Natural killer cell (primary cell): ENCODE measurements around the gene FAM3A. TPM values are rescaled to one million over a fixed set of nuclear protein-coding genes. Genes with fewer than 3 reads are reported as not detected.

Experiments
- ATAC-seq, 3 donors: fragments of 150-1000 bp in 2 of 3; fragments of 200-7000 bp in 1 of 3; cut with Tn5 transposase; 1 replicate in 1 of 3; 2 replicates in 2 of 3; pipeline ENCODE4 v1.10.0; 2021; ENCODE audit warnings: mild to moderate bottlenecking in 2 of 3, moderate library complexity in 2 of 3
- DNase-seq, 2 donors: peaks; one replicate each; pipeline versions ENCODE4 v3.0.0 to v3.0.0-alpha.2; 2013 to 2021; ENCODE audit warnings: mixed read lengths in 1 of 2
- H3K27ac ChIP-seq: one replicate; pipeline ENCODE4 v1.5.1; 2013; ENCODE audit warnings: mild to moderate bottlenecking, low read length
- H3K27me3 ChIP-seq: one replicate; pipeline ENCODE4 v1.6.1; 2013; ENCODE audit warnings: low read length; ENCODE audit not compliant: control insufficient read depth, insufficient read depth
- H3K36me3 ChIP-seq: one replicate; pipeline ENCODE4 v1.6.1; 2013; ENCODE audit warnings: low read length; ENCODE audit not compliant: control insufficient read depth, insufficient read depth
- H3K4me1 ChIP-seq: one replicate; pipeline ENCODE4 v1.6.1; 2013; ENCODE audit warnings: low read length; ENCODE audit not compliant: control insufficient read depth, insufficient read depth
- H3K4me3 ChIP-seq: one replicate; pipeline ENCODE4 v1.5.1; 2013; ENCODE audit warnings: low read length
- H3K9me3 ChIP-seq: one replicate; pipeline ENCODE4 v1.6.1; 2013; ENCODE audit warnings: low read length; ENCODE audit not compliant: control insufficient read depth, insufficient read depth
- H3K27ac Mint-ChIP-seq, 2 donors: one replicate each; pipeline ENCODE4 v1.8.0; 2022; ENCODE audit warnings: mild to moderate bottlenecking in 2 of 2, mixed read lengths in 2 of 2, moderate library complexity in 1 of 2
- H3K27me3 Mint-ChIP-seq, 2 donors: one replicate each; pipeline ENCODE4 v1.8.0; 2022; ENCODE audit warnings: low read depth in 2 of 2, mixed read lengths in 2 of 2
- H3K36me3 Mint-ChIP-seq: one replicate; pipeline ENCODE4 v1.8.0; 2022; ENCODE audit warnings: mixed read lengths
- H3K4me1 Mint-ChIP-seq, 2 donors: one replicate each; pipeline ENCODE4 v1.8.0; 2022; ENCODE audit warnings: mixed read lengths in 2 of 2
- H3K4me3 Mint-ChIP-seq: one replicate; pipeline ENCODE4 v1.8.0; 2022; ENCODE audit warnings: mild to moderate bottlenecking, moderate library complexity, mixed read lengths
- H3K9me3 Mint-ChIP-seq, 2 donors: one replicate each; pipeline ENCODE4 v1.8.0; 2022; ENCODE audit warnings: mixed read lengths in 2 of 2
- WGBS: methylation state at CpG from one replicate; pipeline ENCODE4 v1.1.7; 2013; ENCODE audit warnings: missing lambda C conversion rate; ENCODE audit not compliant: insufficient coverage; 5-methylcytosine and 5-hydroxymethylcytosine counted together
- intact Hi-C: fragments of 100-400 bp; cut with micrococcal nuclease; formaldehyde crosslinking; loops from one replicate; pipeline ENCODE4 v1.14.2; 2022
- total RNA-seq, 4 donors: library from RNA; stranded (reverse); fragments of 120-200 nt in 1 of 4; gene quantifications; one replicate each; pipeline versions ENCODE4 v1.2.3 to v1.2.4, GENCODE V29; 2013 to 2022
- TF ChIP-seq, protein P1 (sequence below): fragments of 200-600 bp; IDR thresholded peaks from one replicate; pipeline ENCODE4 v1.8.0; 2022; ENCODE audit warnings: antibody characterized with exemption

Gene FAM3A
- total RNA-seq, 3 donors from 2014 or later (not counting 1 experiment from before 2014, with no cell fraction given), result 31.1 to 38.0 (median 37.3) TPM

DNA sequence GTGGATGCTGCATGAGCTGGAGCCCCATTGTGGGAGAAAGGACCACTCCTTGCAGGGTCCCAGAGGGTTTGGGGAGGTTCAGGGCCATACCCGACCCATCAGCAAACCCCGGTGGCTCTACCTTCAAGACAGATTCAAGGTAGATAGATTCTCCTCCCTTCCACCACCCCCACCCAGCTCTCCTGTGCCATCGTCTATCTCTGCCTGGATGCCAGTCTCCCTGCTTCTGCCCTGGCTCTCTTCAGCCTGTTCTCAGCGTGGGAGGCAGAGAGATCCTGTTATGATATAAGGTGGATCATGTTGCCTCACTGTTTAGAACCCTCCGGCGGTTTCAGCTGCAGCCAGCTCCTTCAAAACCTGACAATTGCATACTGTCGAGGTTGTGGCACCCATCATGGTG, 42.3 kb downstream of the FAM3A start:
- Mint-ChIP-seq H3K4me3 (no peak overlapping the region), H3K36me3 (no peaks in the 10 kb centered on the region), H3K9me3 (no peaks in the 10 kb centered on the region), H3K4me1 (no peaks in the 10 kb centered on the region), H3K27me3 (no peaks in the 10 kb centered on the region), H3K27ac (no peak overlapping the region)
- DNase-seq (no peak), ATAC-seq (no peak)
- intact Hi-C loops, result no loop called here
- Histone ChIP-seq H3K9me3 (no peaks in the 10 kb centered on the region), H3K4me3 (no peak overlapping the region), H3K4me1 (peaks cover 9% of the 10 kb centered on the region), H3K36me3 (peaks cover 7% of the 10 kb centered on the region), H3K27me3 (no peaks in the 10 kb centered on the region), H3K27ac (no peak overlapping the region)
- 100% methylated on average over 1 of the region's 7 CpGs for WGBS
- TF ChIP-seq, protein P1, sequence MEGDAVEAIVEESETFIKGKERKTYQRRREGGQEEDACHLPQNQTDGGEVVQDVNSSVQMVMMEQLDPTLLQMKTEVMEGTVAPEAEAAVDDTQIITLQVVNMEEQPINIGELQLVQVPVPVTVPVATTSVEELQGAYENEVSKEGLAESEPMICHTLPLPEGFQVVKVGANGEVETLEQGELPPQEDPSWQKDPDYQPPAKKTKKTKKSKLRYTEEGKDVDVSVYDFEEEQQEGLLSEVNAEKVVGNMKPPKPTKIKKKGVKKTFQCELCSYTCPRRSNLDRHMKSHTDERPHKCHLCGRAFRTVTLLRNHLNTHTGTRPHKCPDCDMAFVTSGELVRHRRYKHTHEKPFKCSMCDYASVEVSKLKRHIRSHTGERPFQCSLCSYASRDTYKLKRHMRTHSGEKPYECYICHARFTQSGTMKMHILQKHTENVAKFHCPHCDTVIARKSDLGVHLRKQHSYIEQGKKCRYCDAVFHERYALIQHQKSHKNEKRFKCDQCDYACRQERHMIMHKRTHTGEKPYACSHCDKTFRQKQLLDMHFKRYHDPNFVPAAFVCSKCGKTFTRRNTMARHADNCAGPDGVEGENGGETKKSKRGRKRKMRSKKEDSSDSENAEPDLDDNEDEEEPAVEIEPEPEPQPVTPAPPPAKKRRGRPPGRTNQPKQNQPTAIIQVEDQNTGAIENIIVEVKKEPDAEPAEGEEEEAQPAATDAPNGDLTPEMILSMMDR, result no peak

DNA sequence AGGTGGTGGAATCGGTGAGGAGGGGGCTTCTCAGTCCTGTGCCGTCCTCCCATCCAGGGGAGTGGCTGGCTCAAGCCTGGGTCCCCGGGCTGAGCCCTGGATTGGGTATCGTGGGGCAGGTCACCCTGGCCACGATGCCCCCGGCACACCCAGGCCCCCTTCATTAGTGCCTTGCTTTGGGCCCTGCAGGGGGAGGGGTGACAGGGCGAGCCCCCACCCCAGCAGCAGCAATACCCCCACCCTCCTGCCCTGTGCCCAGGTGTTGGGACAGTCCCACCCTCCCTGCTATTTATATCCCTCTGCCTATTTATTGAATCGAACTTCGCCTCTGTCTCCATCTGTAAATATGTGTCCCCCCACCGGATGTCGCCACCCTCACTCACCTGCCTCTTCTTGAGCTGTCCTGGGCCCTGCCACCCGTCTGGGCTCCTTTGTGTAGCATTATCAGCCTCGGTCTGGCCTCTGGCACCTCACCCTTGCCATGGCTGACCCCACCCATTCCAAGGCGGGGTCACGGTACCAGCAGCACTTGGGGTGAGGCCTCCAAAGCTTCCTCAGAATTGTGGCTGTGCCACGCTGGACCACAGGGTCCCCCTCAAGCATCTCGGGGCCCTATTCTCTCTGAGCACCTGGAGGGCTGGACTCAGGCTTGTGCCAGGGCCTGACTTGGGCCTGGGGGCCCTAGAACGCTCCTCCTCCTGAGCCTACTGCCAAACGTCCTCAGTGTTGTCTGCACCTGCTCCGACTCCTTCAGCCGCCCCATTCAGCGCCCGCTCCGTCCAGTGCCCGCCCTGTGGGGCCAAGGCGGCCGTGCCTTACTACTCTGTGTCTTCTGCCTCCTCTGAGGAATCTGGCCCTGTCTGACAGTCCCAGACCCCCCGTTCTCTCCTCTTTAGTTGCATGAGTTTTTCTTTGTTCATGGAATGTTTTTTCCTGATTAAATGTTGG, 43.1 kb downstream of the FAM3A start:
- Histone ChIP-seq H3K9me3 (no peaks in the 10 kb centered on the region), H3K4me1 (peaks cover 3% of the 10 kb centered on the region), H3K27me3 (no peaks in the 10 kb centered on the region), H3K27ac (no peak overlapping the region), H3K4me3 (no peak overlapping the region), H3K36me3 (peaks cover 7% of the 10 kb centered on the region)
- Mint-ChIP-seq H3K4me1 (no peaks in the 10 kb centered on the region), H3K27ac (no peak overlapping the region), H3K27me3 (no peaks in the 10 kb centered on the region), H3K4me3 (no peak overlapping the region), H3K36me3 (no peaks in the 10 kb centered on the region), H3K9me3 (no peaks in the 10 kb centered on the region)
- ATAC-seq (no peak), DNase-seq (no peak)
- intact Hi-C loops, result no loop called here
- WGBS, result 86% methylated on average over 27 of the region's 28 CpGs
- TF ChIP-seq, protein P1, result no peak

GRCh38 chrX:154471839-154472684, 44.0 kb downstream of the FAM3A start:
- Mint-ChIP-seq H3K27me3 (no peaks in the 10 kb centered on the region), H3K27ac (no peak overlapping the region), H3K9me3 (no peaks in the 10 kb centered on the region), H3K4me3 (no peak overlapping the region), H3K36me3 (no peaks in the 10 kb centered on the region), H3K4me1 (no peaks in the 10 kb centered on the region)
- no peak overlapping the region for H3K4me3 ChIP-seq
- no peak for DNase-seq
- 94% methylated on average over 22 of the region's 23 CpGs for WGBS
- H3K36me3 ChIP-seq, result peaks cover 10% of the 10 kb centered on the region
- no peaks in the 10 kb centered on the region for H3K4me1 ChIP-seq
- H3K27me3 ChIP-seq, result no peaks in the 10 kb centered on the region
- no peaks in the 10 kb centered on the region for H3K9me3 ChIP-seq
- no peak for ATAC-seq
- intact Hi-C loops, result no loop called here
- TF ChIP-seq, protein P1, result no peak
- no peak overlapping the region for H3K27ac ChIP-seq
